ENCODE measurements around the gene F13A1.

- TF ChIP-seq CTCF (IDR thresholded peaks at IDR 0.05) (no peak), POLR2A (IDR thresholded peaks at IDR 0.05) (no peak)
These were observed 37.1 kb upstream of the F13A1 start for GRCh38 chr6:6357530-6357929.

All from vagina (tissue), 2 donors.